ENCODE measurements around the gene SLC4A4. TPM values are rescaled to one million over a fixed set of nuclear protein-coding genes. Genes with fewer than 3 reads are reported as not detected.

Gene SLC4A4
- total and polyA plus RNA-seq, 2 of the 8 experiments (the other 6 are each of a cell fraction or from before 2014, with no cell fraction given) = 0.67 to 2.8 TPM

DNA sequence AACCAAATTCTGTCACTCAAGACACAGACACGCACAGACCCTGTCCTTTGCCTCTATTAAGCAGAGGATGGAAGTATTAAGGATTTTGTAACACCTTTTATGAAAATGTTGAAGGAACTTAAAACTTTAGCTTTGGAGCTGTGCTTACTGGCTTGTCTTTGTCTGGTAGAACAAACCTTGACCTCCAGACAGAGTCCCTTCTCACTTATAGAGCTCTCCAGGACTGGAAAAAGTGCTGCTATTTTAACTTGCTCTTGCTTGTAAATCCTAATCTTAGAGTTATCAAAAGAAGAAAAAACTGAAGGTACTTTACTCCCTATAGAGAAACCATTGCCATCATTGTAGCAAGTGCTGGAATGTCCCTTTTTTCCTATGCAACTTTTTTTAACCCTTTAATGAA, 229.3 kb downstream of the SLC4A4 start (continued):
- TF ChIP-seq, protein P1, sequence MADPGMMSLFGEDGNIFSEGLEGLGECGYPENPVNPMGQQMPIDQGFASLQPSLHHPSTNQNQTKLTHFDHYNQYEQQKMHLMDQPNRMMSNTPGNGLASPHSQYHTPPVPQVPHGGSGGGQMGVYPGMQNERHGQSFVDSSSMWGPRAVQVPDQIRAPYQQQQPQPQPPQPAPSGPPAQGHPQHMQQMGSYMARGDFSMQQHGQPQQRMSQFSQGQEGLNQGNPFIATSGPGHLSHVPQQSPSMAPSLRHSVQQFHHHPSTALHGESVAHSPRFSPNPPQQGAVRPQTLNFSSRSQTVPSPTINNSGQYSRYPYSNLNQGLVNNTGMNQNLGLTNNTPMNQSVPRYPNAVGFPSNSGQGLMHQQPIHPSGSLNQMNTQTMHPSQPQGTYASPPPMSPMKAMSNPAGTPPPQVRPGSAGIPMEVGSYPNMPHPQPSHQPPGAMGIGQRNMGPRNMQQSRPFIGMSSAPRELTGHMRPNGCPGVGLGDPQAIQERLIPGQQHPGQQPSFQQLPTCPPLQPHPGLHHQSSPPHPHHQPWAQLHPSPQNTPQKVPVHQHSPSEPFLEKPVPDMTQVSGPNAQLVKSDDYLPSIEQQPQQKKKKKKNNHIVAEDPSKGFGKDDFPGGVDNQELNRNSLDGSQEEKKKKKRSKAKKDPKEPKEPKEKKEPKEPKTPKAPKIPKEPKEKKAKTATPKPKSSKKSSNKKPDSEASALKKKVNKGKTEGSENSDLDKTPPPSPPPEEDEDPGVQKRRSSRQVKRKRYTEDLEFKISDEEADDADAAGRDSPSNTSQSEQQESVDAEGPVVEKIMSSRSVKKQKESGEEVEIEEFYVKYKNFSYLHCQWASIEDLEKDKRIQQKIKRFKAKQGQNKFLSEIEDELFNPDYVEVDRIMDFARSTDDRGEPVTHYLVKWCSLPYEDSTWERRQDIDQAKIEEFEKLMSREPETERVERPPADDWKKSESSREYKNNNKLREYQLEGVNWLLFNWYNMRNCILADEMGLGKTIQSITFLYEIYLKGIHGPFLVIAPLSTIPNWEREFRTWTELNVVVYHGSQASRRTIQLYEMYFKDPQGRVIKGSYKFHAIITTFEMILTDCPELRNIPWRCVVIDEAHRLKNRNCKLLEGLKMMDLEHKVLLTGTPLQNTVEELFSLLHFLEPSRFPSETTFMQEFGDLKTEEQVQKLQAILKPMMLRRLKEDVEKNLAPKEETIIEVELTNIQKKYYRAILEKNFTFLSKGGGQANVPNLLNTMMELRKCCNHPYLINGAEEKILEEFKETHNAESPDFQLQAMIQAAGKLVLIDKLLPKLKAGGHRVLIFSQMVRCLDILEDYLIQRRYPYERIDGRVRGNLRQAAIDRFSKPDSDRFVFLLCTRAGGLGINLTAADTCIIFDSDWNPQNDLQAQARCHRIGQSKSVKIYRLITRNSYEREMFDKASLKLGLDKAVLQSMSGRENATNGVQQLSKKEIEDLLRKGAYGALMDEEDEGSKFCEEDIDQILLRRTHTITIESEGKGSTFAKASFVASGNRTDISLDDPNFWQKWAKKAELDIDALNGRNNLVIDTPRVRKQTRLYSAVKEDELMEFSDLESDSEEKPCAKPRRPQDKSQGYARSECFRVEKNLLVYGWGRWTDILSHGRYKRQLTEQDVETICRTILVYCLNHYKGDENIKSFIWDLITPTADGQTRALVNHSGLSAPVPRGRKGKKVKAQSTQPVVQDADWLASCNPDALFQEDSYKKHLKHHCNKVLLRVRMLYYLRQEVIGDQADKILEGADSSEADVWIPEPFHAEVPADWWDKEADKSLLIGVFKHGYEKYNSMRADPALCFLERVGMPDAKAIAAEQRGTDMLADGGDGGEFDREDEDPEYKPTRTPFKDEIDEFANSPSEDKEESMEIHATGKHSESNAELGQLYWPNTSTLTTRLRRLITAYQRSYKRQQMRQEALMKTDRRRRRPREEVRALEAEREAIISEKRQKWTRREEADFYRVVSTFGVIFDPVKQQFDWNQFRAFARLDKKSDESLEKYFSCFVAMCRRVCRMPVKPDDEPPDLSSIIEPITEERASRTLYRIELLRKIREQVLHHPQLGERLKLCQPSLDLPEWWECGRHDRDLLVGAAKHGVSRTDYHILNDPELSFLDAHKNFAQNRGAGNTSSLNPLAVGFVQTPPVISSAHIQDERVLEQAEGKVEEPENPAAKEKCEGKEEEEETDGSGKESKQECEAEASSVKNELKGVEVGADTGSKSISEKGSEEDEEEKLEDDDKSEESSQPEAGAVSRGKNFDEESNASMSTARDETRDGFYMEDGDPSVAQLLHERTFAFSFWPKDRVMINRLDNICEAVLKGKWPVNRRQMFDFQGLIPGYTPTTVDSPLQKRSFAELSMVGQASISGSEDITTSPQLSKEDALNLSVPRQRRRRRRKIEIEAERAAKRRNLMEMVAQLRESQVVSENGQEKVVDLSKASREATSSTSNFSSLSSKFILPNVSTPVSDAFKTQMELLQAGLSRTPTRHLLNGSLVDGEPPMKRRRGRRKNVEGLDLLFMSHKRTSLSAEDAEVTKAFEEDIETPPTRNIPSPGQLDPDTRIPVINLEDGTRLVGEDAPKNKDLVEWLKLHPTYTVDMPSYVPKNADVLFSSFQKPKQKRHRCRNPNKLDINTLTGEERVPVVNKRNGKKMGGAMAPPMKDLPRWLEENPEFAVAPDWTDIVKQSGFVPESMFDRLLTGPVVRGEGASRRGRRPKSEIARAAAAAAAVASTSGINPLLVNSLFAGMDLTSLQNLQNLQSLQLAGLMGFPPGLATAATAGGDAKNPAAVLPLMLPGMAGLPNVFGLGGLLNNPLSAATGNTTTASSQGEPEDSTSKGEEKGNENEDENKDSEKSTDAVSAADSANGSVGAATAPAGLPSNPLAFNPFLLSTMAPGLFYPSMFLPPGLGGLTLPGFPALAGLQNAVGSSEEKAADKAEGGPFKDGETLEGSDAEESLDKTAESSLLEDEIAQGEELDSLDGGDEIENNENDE (IDR thresholded peaks at IDR 0.05; ENCODE audit: insufficient replicate concordance, low read length) = no peak
- no peak for TF ChIP-seq TAF7 (optimal IDR thresholded peaks at IDR 0.05; ENCODE audit: borderline replicate concordance, low read depth, low read length)
- TF ChIP-seq TEAD4 (IDR thresholded peaks at IDR 0.05; ENCODE audit: low read depth, low read length) = no peak
- no peak for TF ChIP-seq RBBP5 (IDR thresholded peaks at IDR 0.05; ENCODE audit: borderline replicate concordance, low read depth, low read length)
- TF ChIP-seq SP2 (IDR thresholded peaks at IDR 0.05; ENCODE audit: low read length) = no peak
- no peak for TF ChIP-seq POU5F1 (IDR thresholded peaks at IDR 0.05; ENCODE audit: low read depth, low read length)
- TF ChIP-seq BCL11A (IDR thresholded peaks at IDR 0.05; ENCODE audit: low read depth in 2 of 2, low read length in 2 of 2) = no peak
- TF ChIP-seq RXRA (IDR thresholded peaks at IDR 0.05; ENCODE audit: insufficient read depth, low read depth, low read length) = no peak
- no peak for TF ChIP-seq POLR2A (IDR thresholded peaks at IDR 0.05; ENCODE audit: control extremely low read depth in 1 of 2, low read depth in 2 of 2, low read length in 2 of 2)

Measured in H1 (cell line).